GM12878 (cell line): ENCODE data around the gene LRR1. TPM values are rescaled to one million over a fixed set of nuclear protein-coding genes. Genes with fewer than 3 reads are reported as not detected.
"Not testable (repeated sequence)": the region's sequence is repeated elsewhere in the genome, so short reads cannot be mapped to it uniquely, and the experiment has no call there.

Experiments
- ATAC-seq: fragments of 200-7000 bp; cut with Tn5 transposase; 3 replicates; pipeline ENCODE4 v1.9.1; 2020; ENCODE audit warnings: mild to moderate bottlenecking, moderate library complexity
- BruUV-seq: library from RNA; stranded (reverse); fragments of 400-500 nt; replicated peaks from 2 replicates; lab custom pipeline; 2021; lab: Mats Ljungman, UMichigan
- CTCF ChIA-PET: fragments of 300-600 bp; sonication (Branson Sonifier 250); formaldehyde crosslinking; extraction: SDS; loops from one replicate; lab custom pipeline; 2021; ENCODE audit warnings: inconsistent platforms; lab: Yijun Ruan, JAX
- POLR2A ChIA-PET: fragments of 350-600 bp; formaldehyde crosslinking; extraction: SDS; loops from one replicate; lab custom pipeline; 2021; ENCODE audit warnings: inconsistent platforms; lab: Charles Lee
- RAD21 ChIA-PET: fragments of 300-600 bp; sonication (Branson Sonifier 250); formaldehyde crosslinking; loops from one replicate; lab custom pipeline; 2023; ENCODE audit warnings: antibody characterized with exemption; ENCODE audit not compliant: unreplicated experiment; lab: Charles Lee
- SMC1A ChIA-PET: fragments of 300-600 bp; sonication (Branson Sonifier 250); formaldehyde crosslinking; loops from one replicate; lab custom pipeline; 2023; ENCODE audit not compliant: unreplicated experiment, uncharacterized antibody; lab: Charles Lee
- DNase-seq: peaks from one replicate; pipeline ENCODE4 v3.0.0-alpha.2; 2011; ENCODE audit warnings: low read depth, low spot score
- FAIRE-seq: peaks from 3 replicates; lab custom pipeline; 2011; peaks lifted over from hg19 to GRCh38; lab: Jason Lieb, UNC
- H2AFZ ChIP-seq: 2 replicates; pipeline ENCODE4 v1.6.0; 2011; ENCODE audit warnings: low read depth, low read length, control low read depth; ENCODE audit not compliant: control insufficient read depth
- H3K27ac ChIP-seq: 2 replicates; pipeline ENCODE4 v1.5.1; 2011; ENCODE audit warnings: control low read depth; ENCODE audit not compliant: control insufficient read depth, insufficient read depth
- H3K27me3 ChIP-seq, 2 experiments: replicated peaks in 1 of 2; 2 replicates each; pipeline versions ENCODE4 v1.6.0 to v1.6.1; 2011; ENCODE audit warnings: low read length in 1 of 2; ENCODE audit not compliant: control insufficient read depth in 2 of 2, insufficient read depth in 2 of 2
- H3K36me3 ChIP-seq, 2 experiments: 2 replicates each; pipeline ENCODE4 v1.5.1; 2011; ENCODE audit warnings: low read length in 1 of 2; ENCODE audit not compliant: control insufficient read depth in 2 of 2, insufficient read depth in 2 of 2
- H3K4me1 ChIP-seq: 2 replicates; pipeline ENCODE4 v1.6.1; 2011; ENCODE audit warnings: mild to moderate bottlenecking, low read length, moderate library complexity, mixed read lengths; ENCODE audit not compliant: control insufficient read depth, insufficient read depth
- H3K4me2 ChIP-seq: 2 replicates; pipeline ENCODE4 v1.6.0; 2011; ENCODE audit warnings: control low read depth; ENCODE audit not compliant: control insufficient read depth, insufficient read depth
- H3K4me3 ChIP-seq: fragments of 200-600 bp; sonication (generic); 2 replicates; pipeline ENCODE4 v1.5.1; 2016
- H3K79me2 ChIP-seq: 2 replicates; pipeline ENCODE4 v1.6.0; 2011; ENCODE audit warnings: low read length; ENCODE audit not compliant: control insufficient read depth, insufficient read depth
- H3K9ac ChIP-seq: 2 replicates; pipeline ENCODE4 v1.8.0; 2011; ENCODE audit warnings: low read length, control low read depth, mixed read lengths; ENCODE audit not compliant: control insufficient read depth, insufficient read depth
- H3K9me3 ChIP-seq: replicated peaks from 3 replicates; pipeline ENCODE4 v1.5.1; 2011; ENCODE audit warnings: mild to moderate bottlenecking, low read length; ENCODE audit not compliant: control insufficient read depth, insufficient read depth
- H4K20me1 ChIP-seq: 2 replicates; pipeline ENCODE4 v1.6.0; 2011; ENCODE audit not compliant: control insufficient read depth, insufficient read depth
- ATF3 ChIP-seq: IDR thresholded peaks from 2 replicates; pipeline ENCODE4 v1.6.1; 2011; ENCODE audit warnings: low read depth, mild to moderate bottlenecking, low read length, moderate library complexity, borderline replicate concordance; ENCODE audit errors: extremely low read depth
- SUZ12 ChIP-seq: fragments of 200-600 bp; sonication (generic); IDR thresholded peaks from one replicate; pipeline ENCODE4 v1.6.1; 2018; ENCODE audit warnings: antibody characterized with exemption, mild to moderate bottlenecking; ENCODE audit not compliant: unreplicated experiment
- WGBS: methylation state at CpG from one replicate; pipeline ENCODE4 v1.1.6; 2016; ENCODE audit warnings: low lambda C conversion rate; ENCODE audit not compliant: insufficient replicate concordance, insufficient coverage; ENCODE audit errors: missing lambda C conversion rate; 5-methylcytosine and 5-hydroxymethylcytosine counted together
- in situ Hi-C: fragments of 300-500 bp; cut with MboI; formaldehyde crosslinking; loops from 9 replicates; pipeline ENCODE4 v1.14.3; 2018; ENCODE audit warnings: mixed read lengths
- intact Hi-C: fragments of 100-400 bp; cut with micrococcal nuclease; formaldehyde crosslinking; loops from one replicate; pipeline ENCODE4 v1.14.2; 2022; ENCODE audit not compliant: unreplicated experiment
- polyA plus RNA-seq, 11 experiments: library from polyadenylated mRNA; depleted of rRNA in 4 of 11; unstranded in 6 of 11; stranded (reverse) in 5 of 11; fragments of >200 nt; fragmentation: Nextera tagmentation in 4 of 11; fragmentation: Illumina TruSeq in 1 of 11; extraction: Ambion mirVana in 4 of 11; extraction: Trizol in 1 of 11; gene quantifications; 1 replicate in 1 of 11; 2 replicates in 10 of 11; pipeline versions ENCODE4 v1.2.1 to v1.2.3, GENCODE V29; 2011 to 2016; ENCODE audit warnings: inconsistent platforms in 2 of 11, missing spikeins in 2 of 11, low read depth in 1 of 11
- total RNA-seq, 4 experiments: library from RNA; depleted of rRNA in 3 of 4; stranded (reverse); fragments of >200 nt in 3 of 4; fragmentation: Illumina TruSeq in 1 of 4; extraction: Trizol in 1 of 4; gene quantifications; 2 replicates each; pipeline versions ENCODE4 v1.2.1 to v1.2.3, GENCODE V29; 2013 to 2021

The LRR1 gene
- total and polyA plus RNA-seq, 10 of the 15 experiments (the other 5 are each of a cell fraction or from before 2014, with no cell fraction given), result 36.9 to 110 (median 53.1) TPM

GRCh38 chr14:49654511-49654910 is 55.8 kb downstream of the LRR1 start:
- no peak overlapping the region for H3K9ac ChIP-seq
- H3K4me1 ChIP-seq, result no peaks in the 10 kb centered on the region
- WGBS, result 95% methylated on average over 3 of the region's 3 CpGs

DNA sequence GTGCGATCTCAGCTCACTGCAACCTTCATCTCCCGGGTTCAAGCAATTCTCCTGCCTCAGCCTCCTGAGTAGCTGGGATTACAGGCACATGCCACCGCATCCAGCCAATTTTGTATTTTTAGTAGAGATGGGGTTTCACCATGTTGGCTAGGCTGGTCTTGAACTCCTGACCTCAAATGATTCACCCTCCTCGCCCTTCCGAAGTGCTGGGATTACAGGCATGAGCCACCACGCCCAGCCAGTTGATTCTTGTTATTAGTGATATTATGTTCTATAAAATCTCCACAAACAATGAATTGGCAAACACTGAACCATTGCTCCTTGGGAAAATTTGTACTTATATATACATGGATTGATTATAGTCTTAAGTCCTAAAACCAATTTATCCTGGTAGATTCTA is 58.8 kb downstream of the LRR1 start:
- H3K4me2 ChIP-seq, ATAC-seq, H3K27me3 ChIP-seq, BruUV-seq, H3K9ac ChIP-seq, H3K79me2 ChIP-seq, DNase-seq, H2AFZ ChIP-seq, H3K4me1 ChIP-seq, H3K27ac ChIP-seq, in situ Hi-C loops, CTCF ChIA-PET, H3K4me3 ChIP-seq, SMC1A ChIA-PET, H3K9me3 ChIP-seq, FAIRE-seq, H4K20me1 ChIP-seq, intact Hi-C loops, RAD21 ChIA-PET, H3K36me3 ChIP-seq: not testable (repeated sequence)
- WGBS, result over 99% methylated on average over 6 of the region's 6 CpGs
- POLR2A ChIA-PET, result interaction anchor here (0.7 kb wide), 1 partner anchor 34 kb away, joined by 5 read pairs; no protein-coding TSS in a partner anchor

More at GRCh38 chr14:49654511-49654910, 55.8 kb downstream of the LRR1 start:
- no peak overlapping the region for H3K4me2 ChIP-seq
- no TSS peak for BruUV-seq
- no peak for FAIRE-seq
- POLR2A ChIA-PET, result no interaction called here
- ATAC-seq, result no peak
- no peaks in the 10 kb centered on the region for H3K27me3 ChIP-seq
- SMC1A ChIA-PET, result interaction anchor here (1.4 kb wide), 1 partner anchor 16 kb away, joined by 3 read pairs; no protein-coding TSS in a partner anchor
- H3K9me3 ChIP-seq, result no peaks in the 10 kb centered on the region
- RAD21 ChIA-PET, result no interaction called here
- DNase-seq, result no peak
- in situ Hi-C loops (no loop called here), intact Hi-C loops (no loop called here)
- no peaks in the 10 kb centered on the region for H3K79me2 ChIP-seq
- no peak overlapping the region for H3K4me3 ChIP-seq
- H3K36me3 ChIP-seq, result peaks cover 1 to 2% of the 10 kb centered on the region in 2 experiments; a peak in 1 of 4 replicates
- H3K27ac ChIP-seq, result no peak overlapping the region
- H4K20me1 ChIP-seq, result no peaks in the 10 kb centered on the region
- CTCF ChIA-PET, result interaction anchor here (0.9 kb wide), 1 partner anchor 116 kb away, joined by 3 read pairs; no protein-coding TSS in a partner anchor
- no peak overlapping the region for H2AFZ ChIP-seq
- no peak for TF ChIP-seq SUZ12
- no peak for TF ChIP-seq ATF3
